HUES64 (cell line): ENCODE results near the gene SLC9A1.

Experiments
- H3K27ac ChIP-seq: 2 replicates; pipeline ENCODE4 v1.7.0; 2013; ENCODE audit warnings: low read depth, low read length, inconsistent platforms
- H3K27me3 ChIP-seq: 2 replicates; pipeline ENCODE4 v1.6.1; 2013; ENCODE audit warnings: mild to moderate bottlenecking, low read length; ENCODE audit not compliant: insufficient read depth
- H3K36me3 ChIP-seq: 2 replicates; pipeline ENCODE4 v1.6.1; 2013; ENCODE audit warnings: mild to moderate bottlenecking, low read length; ENCODE audit not compliant: insufficient read depth
- H3K4me1 ChIP-seq: 2 replicates; pipeline ENCODE4 v1.6.1; 2013; ENCODE audit warnings: mild to moderate bottlenecking, low read length, moderate library complexity; ENCODE audit not compliant: insufficient read depth
- H3K4me3 ChIP-seq: 2 replicates; pipeline ENCODE4 v1.5.1; 2013; ENCODE audit warnings: mild to moderate bottlenecking, low read length, moderate library complexity
- H3K9ac ChIP-seq: 2 replicates; pipeline ENCODE4 v1.6.1; 2013; ENCODE audit warnings: mild to moderate bottlenecking, low read depth, low read length
- H3K9me3 ChIP-seq: 2 replicates; pipeline ENCODE4 v1.6.1; 2013; ENCODE audit warnings: low read depth, low read length; ENCODE audit not compliant: insufficient read depth
- WGBS: fragments of 150-250, 120-280 bp; methylation state at CpG from one replicate; pipeline ENCODE4 v1.1.7; 2013; ENCODE audit warnings: missing lambda C conversion rate; 5-methylcytosine and 5-hydroxymethylcytosine counted together

Gene SLC9A1

DNA sequence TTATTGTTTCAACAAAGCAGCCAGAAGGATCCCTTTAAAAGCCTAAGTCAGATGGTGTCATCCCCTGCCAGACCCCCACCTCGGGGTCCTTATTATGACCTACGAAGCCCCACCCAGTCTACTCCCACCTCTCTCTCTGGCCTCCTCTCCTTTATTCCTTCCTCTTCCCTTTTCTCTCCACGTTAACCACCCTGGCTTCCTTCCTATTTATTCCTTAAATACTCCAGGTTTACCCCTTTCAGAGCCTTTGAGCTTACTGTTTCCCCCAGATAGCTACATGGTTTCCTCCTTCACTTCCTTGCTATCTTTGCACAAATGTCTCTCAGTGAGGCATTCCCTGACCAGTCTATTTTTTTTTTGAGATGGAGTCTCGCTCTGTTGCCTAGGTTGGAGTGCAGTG is 12.0 kb upstream of the SLC9A1 start:
- Histone ChIP-seq H3K4me1 (no peaks in the 10 kb centered on the region), H3K4me3 (no peak overlapping the region), H3K27ac (no peak overlapping the region), H3K27me3 (no peaks in the 10 kb centered on the region), H3K9ac (no peak overlapping the region), H3K9me3 (no peaks in the 10 kb centered on the region), H3K36me3 (no peaks in the 10 kb centered on the region)
- WGBS = 83% methylated on average over 4 of the region's 4 CpGs

DNA sequence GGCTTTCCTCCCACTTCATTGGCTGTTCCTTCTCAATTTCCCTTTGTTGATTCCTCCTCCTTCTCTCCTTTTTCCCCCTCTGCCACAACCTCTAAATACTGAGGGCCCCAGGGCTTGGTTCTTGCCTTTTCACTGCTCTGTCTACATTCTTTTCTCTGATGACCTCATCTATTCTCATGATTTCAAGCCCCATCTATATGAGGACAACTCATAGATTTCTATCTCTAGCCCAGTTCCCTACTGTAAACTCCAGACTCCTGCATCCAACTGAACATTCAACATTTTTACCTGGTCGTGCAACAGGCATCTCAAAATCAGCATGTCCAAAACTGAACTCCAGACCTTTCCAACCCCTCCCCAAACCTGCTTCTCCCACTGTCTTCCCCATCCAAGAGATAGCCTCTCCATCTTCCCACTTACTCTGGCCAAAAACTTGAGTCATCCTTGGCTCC is 11.5 kb upstream of the SLC9A1 start:
- Histone ChIP-seq H3K27me3 (no peaks in the 10 kb centered on the region), H3K27ac (no peak overlapping the region), H3K9ac (no peak overlapping the region), H3K4me1 (no peaks in the 10 kb centered on the region), H3K4me3 (no peak overlapping the region), H3K36me3 (no peaks in the 10 kb centered on the region), H3K9me3 (no peaks in the 10 kb centered on the region)
- 80% methylated on average over 1 of the region's 1 CpG for WGBS

GRCh38 chr1:27163093-27163492 is 8.2 kb upstream of the SLC9A1 start:
- H3K4me1 ChIP-seq = no peaks in the 10 kb centered on the region
- no peaks in the 10 kb centered on the region for H3K36me3 ChIP-seq
- 96% methylated on average over 5 of the region's 6 CpGs for WGBS
- no peak overlapping the region for H3K4me3 ChIP-seq
- no peak overlapping the region for H3K9ac ChIP-seq
- H3K27ac ChIP-seq = no peak overlapping the region
- no peaks in the 10 kb centered on the region for H3K27me3 ChIP-seq
- H3K9me3 ChIP-seq = no peaks in the 10 kb centered on the region

DNA sequence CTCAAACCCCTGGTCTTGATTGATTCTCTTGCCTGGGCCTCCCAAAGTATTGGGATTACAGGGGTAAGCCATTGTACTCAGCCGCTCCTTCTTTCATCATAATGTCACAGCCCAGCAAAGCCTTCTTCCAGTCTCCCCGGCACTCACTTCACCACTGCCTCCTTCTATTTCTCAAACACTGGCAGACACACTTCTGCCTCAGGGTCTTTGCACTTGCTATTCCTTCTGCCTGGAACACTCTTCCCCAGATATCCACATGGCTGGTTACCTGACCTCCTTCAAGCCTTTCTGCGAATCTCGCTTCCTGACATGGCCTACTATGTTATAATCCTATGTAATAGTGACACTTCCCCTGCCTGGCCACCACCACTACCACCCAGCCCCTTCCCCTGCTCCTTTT is 7.2 kb upstream of the SLC9A1 start:
- no peaks in the 10 kb centered on the region for H3K36me3 ChIP-seq
- WGBS = 96% methylated on average over 4 of the region's 4 CpGs
- no peaks in the 10 kb centered on the region for H3K9me3 ChIP-seq
- H3K4me3 ChIP-seq = no peak overlapping the region
- H3K4me1 ChIP-seq = no peaks in the 10 kb centered on the region
- no peaks in the 10 kb centered on the region for H3K27me3 ChIP-seq
- no peak overlapping the region for H3K27ac ChIP-seq
- H3K9ac ChIP-seq = no peak overlapping the region

DNA sequence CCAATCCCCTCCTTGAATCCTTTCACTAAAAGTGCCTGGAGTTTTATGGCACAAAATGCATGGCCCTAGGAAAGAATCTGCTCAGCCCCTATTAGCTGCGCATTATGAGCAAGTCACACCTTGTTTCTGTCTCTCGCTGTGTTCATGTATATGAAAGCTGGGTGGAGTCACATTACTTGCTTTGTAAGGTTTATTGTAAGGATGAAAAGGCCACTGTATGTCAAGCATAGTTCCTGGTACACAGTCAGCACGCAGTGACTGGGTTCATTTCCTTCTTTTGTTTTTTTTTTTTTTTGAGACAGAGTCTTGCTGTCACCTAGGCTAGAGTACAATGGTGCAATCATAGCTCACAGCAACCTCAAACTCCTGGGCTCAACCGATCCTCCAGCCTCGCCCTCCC is 6.7 kb upstream of the SLC9A1 start:
- Histone ChIP-seq H3K4me1 (no peaks in the 10 kb centered on the region), H3K9ac (no peak overlapping the region), H3K4me3 (no peak overlapping the region), H3K9me3 (no peaks in the 10 kb centered on the region), H3K27me3 (no peaks in the 10 kb centered on the region), H3K27ac (no peak overlapping the region), H3K36me3 (no peaks in the 10 kb centered on the region)
- 94% methylated on average over 5 of the region's 5 CpGs for WGBS

- no peak overlapping the region for H3K4me3 ChIP-seq
- H3K36me3 ChIP-seq = no peaks in the 10 kb centered on the region
- H3K9me3 ChIP-seq = no peaks in the 10 kb centered on the region
- H3K27ac ChIP-seq = no peak overlapping the region
- H3K9ac ChIP-seq = no peak overlapping the region
- WGBS = 95% methylated on average over 3 of the region's 3 CpGs
- peaks cover 17% of the 10 kb centered on the region; the same call in 1 of the 2 replicates for H3K4me1 ChIP-seq
- H3K27me3 ChIP-seq = no peaks in the 10 kb centered on the region
Measured at GRCh38 chr1:27157194-27157593, 2.3 kb upstream of the SLC9A1 start.

GRCh38 chr1:27154469-27154990 is 395 bp downstream of the SLC9A1 start:
- H3K9me3 ChIP-seq = no peaks in the 10 kb centered on the region
- peak overlapping the region; percentile 50; the same call in 1 of the 2 replicates for H3K27ac ChIP-seq
- H3K27me3 ChIP-seq = no peaks in the 10 kb centered on the region
- peak overlapping the region; percentile 76 for H3K9ac ChIP-seq
- 14% methylated on average over 20 of the region's 20 CpGs for WGBS
- peaks cover 17% of the 10 kb centered on the region; the same call in 1 of the 2 replicates for H3K4me1 ChIP-seq
- peak overlapping the region; percentile 63 for H3K4me3 ChIP-seq
- H3K36me3 ChIP-seq = no peaks in the 10 kb centered on the region

- Histone ChIP-seq H3K9ac (no peak overlapping the region), H3K27ac (no peak overlapping the region), H3K9me3 (no peaks in the 10 kb centered on the region), H3K27me3 (no peaks in the 10 kb centered on the region), H3K36me3 (no peaks in the 10 kb centered on the region), H3K4me3 (peak overlapping the region; percentile 63), H3K4me1 (peaks cover 17% of the 10 kb centered on the region; the same call in 1 of the 2 replicates)
- WGBS = 92% methylated on average over 21 of the region's 21 CpGs
Measured at GRCh38 chr1:27153927-27154358, 982 bp downstream of the SLC9A1 start.

GRCh38 chr1:27153549-27153886 is 1.4 kb downstream of the SLC9A1 start:
- WGBS = 71% methylated on average over 4 of the region's 4 CpGs
- Histone ChIP-seq H3K4me1 (peaks cover 17% of the 10 kb centered on the region; the same call in 1 of the 2 replicates), H3K27me3 (no peaks in the 10 kb centered on the region), H3K36me3 (no peaks in the 10 kb centered on the region), H3K27ac (no peak overlapping the region), H3K4me3 (peak overlapping the region; percentile 63; the same call in 1 of the 2 replicates), H3K9me3 (no peaks in the 10 kb centered on the region), H3K9ac (no peak overlapping the region)

GRCh38 chr1:27152829-27153548 is 1.9 kb downstream of the SLC9A1 start:
- no peaks in the 10 kb centered on the region for H3K27me3 ChIP-seq
- 81% methylated on average over 2 of the region's 2 CpGs for WGBS
- no peaks in the 10 kb centered on the region for H3K36me3 ChIP-seq
- no peaks in the 10 kb centered on the region for H3K9me3 ChIP-seq
- no peak overlapping the region for H3K27ac ChIP-seq
- H3K4me3 ChIP-seq = peak overlapping the region; percentile 63; the same call in 1 of the 2 replicates
- no peak overlapping the region for H3K9ac ChIP-seq
- peaks cover 17% of the 10 kb centered on the region; the same call in 1 of the 2 replicates for H3K4me1 ChIP-seq

- Histone ChIP-seq H3K9me3 (no peaks in the 10 kb centered on the region), H3K9ac (no peak overlapping the region), H3K27me3 (no peaks in the 10 kb centered on the region), H3K27ac (no peak overlapping the region), H3K4me1 (peaks cover 17% of the 10 kb centered on the region; the same call in 1 of the 2 replicates), H3K4me3 (peak overlapping the region; percentile 63; the same call in 1 of the 2 replicates), H3K36me3 (no peaks in the 10 kb centered on the region)
- 90% methylated on average over 7 of the region's 7 CpGs for WGBS
Measured at GRCh38 chr1:27152004-27152828, 2.7 kb downstream of the SLC9A1 start.
